ENCODE results near the gene SCART1.

Gene SCART1

GRCh38 chr10:133458021-133458709 is 4.4 kb downstream of the SCART1 start:
- no peak overlapping the region for H3K4me2 ChIP-seq (ENCODE audit: low read depth, low read length, poor library complexity, severe bottlenecking)
- no peaks in the 10 kb centered on the region for H3K36me3 ChIP-seq (ENCODE audit: low read length)
- H3K9me3 ChIP-seq (ENCODE audit: insufficient read depth, low read length), result no peaks in the 10 kb centered on the region
- H4K20me1 ChIP-seq (ENCODE audit: low read depth, low read length), result no peaks in the 10 kb centered on the region
- no peaks in the 10 kb centered on the region for H3K9me2 ChIP-seq (replicated peaks; ENCODE audit: insufficient read depth, low read length)
- H3K27ac ChIP-seq (ENCODE audit: low read depth, low read length), result no peak overlapping the region
- TF ChIP-seq CTCF (IDR thresholded peaks at IDR 0.05; ENCODE audit: insufficient read depth, low read length, poor library complexity, severe bottlenecking), result no peak
- TF ChIP-seq EZH2phosphoT487 (conservative IDR thresholded peaks at IDR 0.05; ENCODE audit: low read length), result no peak
- no peaks in the 10 kb centered on the region for H3K79me2 ChIP-seq (ENCODE audit: insufficient read depth, low read length)
- no peak overlapping the region for H2AFZ ChIP-seq (ENCODE audit: low read depth, low read length, severe bottlenecking)
- H3K4me3 ChIP-seq (ENCODE audit: insufficient read depth, low read length, poor library complexity, severe bottlenecking), result no peak overlapping the region
- no peak overlapping the region for H3K9ac ChIP-seq (ENCODE audit: low read length)
- H3K27me3 ChIP-seq (ENCODE audit: low read length), result no peaks in the 10 kb centered on the region
- no peaks in the 10 kb centered on the region for H3F3A ChIP-seq (ENCODE audit: insufficient read depth)

GRCh38 chr10:133458710-133459453 is 5.1 kb downstream of the SCART1 start:
- H3K4me3 ChIP-seq (ENCODE audit: insufficient read depth, low read length, poor library complexity, severe bottlenecking), result no peak overlapping the region
- TF ChIP-seq EZH2phosphoT487 (conservative IDR thresholded peaks at IDR 0.05; ENCODE audit: low read length), result no peak
- no peak for TF ChIP-seq CTCF (IDR thresholded peaks at IDR 0.05; ENCODE audit: insufficient read depth, low read length, poor library complexity, severe bottlenecking)
- no peaks in the 10 kb centered on the region for H3K27me3 ChIP-seq (ENCODE audit: low read length)
- H2AFZ ChIP-seq (ENCODE audit: low read depth, low read length, severe bottlenecking), result no peak overlapping the region
- no peaks in the 10 kb centered on the region for H4K20me1 ChIP-seq (ENCODE audit: low read depth, low read length)
- H3K4me2 ChIP-seq (ENCODE audit: low read depth, low read length, poor library complexity, severe bottlenecking), result no peak overlapping the region
- H3K9me3 ChIP-seq (ENCODE audit: insufficient read depth, low read length), result no peaks in the 10 kb centered on the region
- no peaks in the 10 kb centered on the region for H3F3A ChIP-seq (ENCODE audit: insufficient read depth)
- no peak overlapping the region for H3K9ac ChIP-seq (ENCODE audit: low read length)
- H3K36me3 ChIP-seq (ENCODE audit: low read length), result no peaks in the 10 kb centered on the region
- H3K79me2 ChIP-seq (ENCODE audit: insufficient read depth, low read length), result no peaks in the 10 kb centered on the region
- no peaks in the 10 kb centered on the region for H3K9me2 ChIP-seq (replicated peaks; ENCODE audit: insufficient read depth, low read length)
- H3K27ac ChIP-seq (ENCODE audit: low read depth, low read length), result no peak overlapping the region

GRCh38 chr10:133459454-133460207 is 5.9 kb downstream of the SCART1 start:
- H4K20me1 ChIP-seq (ENCODE audit: low read depth, low read length), result no peaks in the 10 kb centered on the region
- H3K9me2 ChIP-seq (replicated peaks; ENCODE audit: insufficient read depth, low read length), result no peaks in the 10 kb centered on the region
- H3F3A ChIP-seq (ENCODE audit: insufficient read depth), result no peaks in the 10 kb centered on the region
- H3K9ac ChIP-seq (ENCODE audit: low read length), result no peak overlapping the region
- TF ChIP-seq CTCF (IDR thresholded peaks at IDR 0.05; ENCODE audit: insufficient read depth, low read length, poor library complexity, severe bottlenecking) (no peak), EZH2phosphoT487 (conservative IDR thresholded peaks at IDR 0.05; ENCODE audit: low read length) (no peak)
- no peak overlapping the region for H3K27ac ChIP-seq (ENCODE audit: low read depth, low read length)
- H2AFZ ChIP-seq (ENCODE audit: low read depth, low read length, severe bottlenecking), result no peak overlapping the region
- H3K4me2 ChIP-seq (ENCODE audit: low read depth, low read length, poor library complexity, severe bottlenecking), result no peak overlapping the region
- H3K79me2 ChIP-seq (ENCODE audit: insufficient read depth, low read length), result no peaks in the 10 kb centered on the region
- H3K4me3 ChIP-seq (ENCODE audit: insufficient read depth, low read length, poor library complexity, severe bottlenecking), result no peak overlapping the region
- no peaks in the 10 kb centered on the region for H3K36me3 ChIP-seq (ENCODE audit: low read length)
- no peaks in the 10 kb centered on the region for H3K27me3 ChIP-seq (ENCODE audit: low read length)
- H3K9me3 ChIP-seq (ENCODE audit: insufficient read depth, low read length), result no peaks in the 10 kb centered on the region

Measured in SU-DHL-6 (cell line).